CD14-positive monocyte (primary cell): Measurements from ENCODE around the gene WDR82. TPM values are rescaled to one million over a fixed set of nuclear protein-coding genes. Genes with fewer than 3 reads are reported as not detected.

ENCODE experiments used
- DNase-seq, 3 donors: peaks; one replicate each; pipeline ENCODE4 v3.0.0-alpha.2; 2011 to 2022
- H2AFZ ChIP-seq: 2 replicates; pipeline ENCODE4 v1.6.0; 2012; ENCODE audit warnings: mild to moderate bottlenecking, low read depth, low read length, inconsistent platforms; ENCODE audit not compliant: insufficient read depth, poor library complexity, severe bottlenecking
- H3K27ac ChIP-seq, 2 donors: 1 replicate in 1 of 2; 2 replicates in 1 of 2; pipeline ENCODE4 v1.5.1; 2012 to 2013; ENCODE audit warnings: low read length in 2 of 2, control low read depth in 1 of 2, inconsistent platforms in 1 of 2, low read depth in 1 of 2, mild to moderate bottlenecking in 1 of 2
- H3K27me3 ChIP-seq, 2 donors: one replicate each; pipeline versions ENCODE4 v1.6.0 to v1.6.1; 2011 to 2013; ENCODE audit warnings: low read length in 2 of 2; ENCODE audit not compliant: control insufficient read depth in 2 of 2, insufficient read depth in 2 of 2
- H3K36me3 ChIP-seq, 2 donors: replicated peaks in 1 of 2; 1 replicate in 1 of 2; 2 replicates in 1 of 2; pipeline versions ENCODE4 v1.5.1 to v1.6.1; 2012 to 2013; ENCODE audit warnings: low read length in 2 of 2, control low read depth in 1 of 2, inconsistent platforms in 1 of 2, mild to moderate bottlenecking in 1 of 2; ENCODE audit not compliant: insufficient read depth in 2 of 2, control insufficient read depth in 1 of 2
- H3K4me1 ChIP-seq, 2 donors: 1 replicate in 1 of 2; 2 replicates in 1 of 2; pipeline versions ENCODE4 v1.5.1 to v1.6.1; 2012 to 2013; ENCODE audit warnings: low read length in 2 of 2, control low read depth in 1 of 2, inconsistent platforms in 1 of 2, mild to moderate bottlenecking in 1 of 2, moderate library complexity in 1 of 2; ENCODE audit not compliant: insufficient read depth in 2 of 2, control insufficient read depth in 1 of 2
- H3K4me2 ChIP-seq: replicated peaks from 2 replicates; pipeline ENCODE3; 2012; ENCODE audit warnings: low read length, moderate library complexity, mild to moderate bottlenecking; ENCODE audit not compliant: poor library complexity, severe bottlenecking; ENCODE audit errors: extremely low read depth
- H3K4me3 ChIP-seq, 3 experiments: fragments of 200-600 bp in 1 of 3; sonication (generic) in 1 of 3; replicated peaks in 1 of 3; 1 replicate in 2 of 3; 2 replicates in 1 of 3; pipeline ENCODE4 v1.5.1; 2011 to 2013; ENCODE audit warnings: low read length in 3 of 3, mild to moderate bottlenecking in 3 of 3, control low read depth in 2 of 3, low read depth in 2 of 3, inconsistent platforms in 1 of 3, moderate library complexity in 1 of 3
- H3K79me2 ChIP-seq: 2 replicates; pipeline ENCODE4 v1.6.0; 2012; ENCODE audit warnings: mild to moderate bottlenecking, control low read depth, inconsistent platforms, low read length, moderate library complexity; ENCODE audit not compliant: insufficient read depth
- H3K9ac ChIP-seq: 2 replicates; pipeline ENCODE4 v1.6.0; 2017; ENCODE audit warnings: low read length, mild to moderate bottlenecking; ENCODE audit not compliant: insufficient read depth, poor library complexity, severe bottlenecking
- H3K9me3 ChIP-seq, 2 donors: replicated peaks in 1 of 2; 1 replicate in 1 of 2; 2 replicates in 1 of 2; pipeline versions ENCODE4 v1.5.1 to v1.6.1; 2012 to 2013; ENCODE audit warnings: low read length in 2 of 2, control low read depth in 1 of 2; ENCODE audit not compliant: control insufficient read depth in 1 of 2, insufficient read depth in 1 of 2
- H4K20me1 ChIP-seq: 2 replicates; pipeline ENCODE4 v1.6.0; 2012; ENCODE audit warnings: mild to moderate bottlenecking, low read length, control low read depth, moderate library complexity; ENCODE audit not compliant: insufficient read depth
- H3K27ac Mint-ChIP-seq, 7 donors: one replicate each; pipeline ENCODE4 v1.8.0; 2020; ENCODE audit warnings: mild to moderate bottlenecking in 7 of 7, mixed read lengths in 7 of 7, moderate library complexity in 6 of 7, inconsistent platforms in 2 of 7
- H3K27me3 Mint-ChIP-seq, 3 donors: one replicate each; pipeline ENCODE4 v1.8.0; 2021 to 2022; ENCODE audit warnings: low read depth in 3 of 3, mild to moderate bottlenecking in 3 of 3, mixed read lengths in 3 of 3, moderate library complexity in 3 of 3, inconsistent platforms in 1 of 3
- H3K36me3 Mint-ChIP-seq, 2 donors: one replicate each; pipeline ENCODE4 v1.8.0; 2020; ENCODE audit warnings: mixed read lengths in 2 of 2, inconsistent platforms in 1 of 2, mild to moderate bottlenecking in 1 of 2
- H3K4me1 Mint-ChIP-seq: one replicate; pipeline ENCODE4 v1.8.0; 2020; ENCODE audit warnings: mild to moderate bottlenecking, mixed read lengths
- H3K4me3 Mint-ChIP-seq, 2 donors: one replicate each; pipeline ENCODE4 v1.8.0; 2020; ENCODE audit warnings: mild to moderate bottlenecking in 2 of 2, mixed read lengths in 2 of 2, moderate library complexity in 1 of 2
- H3K9me3 Mint-ChIP-seq, 7 donors: one replicate each; pipeline ENCODE4 v1.8.0; 2020 to 2022; ENCODE audit warnings: mixed read lengths in 7 of 7, mild to moderate bottlenecking in 6 of 7, moderate library complexity in 6 of 7, inconsistent platforms in 2 of 7
- CTCF ChIP-seq: fragments of 200-600 bp; IDR thresholded peaks from one replicate; pipeline ENCODE4 v1.8.0; 2022; ENCODE audit warnings: antibody characterized with exemption, mild to moderate bottlenecking
- WGBS: methylation state at CpG from one replicate; pipeline ENCODE4 v1.1.5; 2013; ENCODE audit warnings: missing lambda C conversion rate; ENCODE audit not compliant: insufficient coverage; 5-methylcytosine and 5-hydroxymethylcytosine counted together
- intact Hi-C, 2 donors: fragments of 100-400 bp; cut with micrococcal nuclease; formaldehyde crosslinking; loops; one replicate each; pipeline versions ENCODE4 v1.15.0 to v1.15.1; 2023
- polyA plus RNA-seq, 3 donors: library from polyadenylated mRNA; depleted of rRNA in 1 of 3; unstranded in 2 of 3; stranded (reverse) in 1 of 3; fragments of 300-500 nt in 2 of 3; fragments of >200 nt in 1 of 3; fragmentation: Illumina TruSeq in 2 of 3; gene quantifications; 1 replicate in 2 of 3; 2 replicates in 1 of 3; pipeline ENCODE4 v1.2.3, GENCODE V29; 2012 to 2021

The WDR82 gene
- polyA plus RNA-seq, 3 donors: 27.3 to 33.4 (median 32.3) TPM

- Histone ChIP-seq H3K27me3 (no peaks in the 10 kb centered on the region), H3K36me3 (peaks cover 73 to 84% of the 10 kb centered on the region in 2 donors), H3K79me2 (peaks cover 64% of the 10 kb centered on the region), H3K4me1 (peaks cover 24 to 55% of the 10 kb centered on the region in 2 donors), H3K9ac (no peak overlapping the region), H2AFZ (no peak overlapping the region), H3K4me3 (no peak overlapping the region), H3K9me3 (no peaks in the 10 kb centered on the region), H3K27ac (peak overlapping the region in 1 of 2 donors; percentile 1), H3K4me2 (no peak overlapping the region), H4K20me1 (peaks cover 99% of the 10 kb centered on the region)
- H3K36me3 Mint-ChIP-seq: peaks cover 69 to 86% of the 10 kb centered on the region in 2 donors
- H3K27ac Mint-ChIP-seq: peak overlapping the region in 4 of 7 donors; percentile 40 to 77 (median 44)
- H3K9me3 Mint-ChIP-seq: no peaks in the 10 kb centered on the region
- TF ChIP-seq CTCF: peak; percentile 34
- H3K27me3 Mint-ChIP-seq: no peaks in the 10 kb centered on the region
- DNase-seq: no peak
- H3K4me1 Mint-ChIP-seq: peaks cover 37% of the 10 kb centered on the region
- 88% methylated on average over 20 of the region's 28 CpGs for WGBS
- no peak overlapping the region for H3K4me3 Mint-ChIP-seq
- intact Hi-C loops: no loop called here
Observed at GRCh38 chr3:52232279-52233107, 46.0 kb downstream of the WDR82 start.

GRCh38 chr3:52231502-52232278 is 46.8 kb downstream of the WDR82 start:
- no peaks in the 10 kb centered on the region for H3K27me3 ChIP-seq
- Mint-ChIP-seq H3K36me3 (peaks cover 74 to 90% of the 10 kb centered on the region in 2 donors), H3K27me3 (no peaks in the 10 kb centered on the region), H3K9me3 (no peaks in the 10 kb centered on the region), H3K4me1 (peaks cover 34% of the 10 kb centered on the region), H3K4me3 (peak overlapping the region in 1 of 2 donors; percentile 53), H3K27ac (peak overlapping the region in 6 of 7 donors; percentile 69 to 91 (median 74))
- TF ChIP-seq CTCF: peak; percentile 98
- H3K4me1 ChIP-seq: peaks cover 16 to 47% of the 10 kb centered on the region in 2 donors
- peaks cover 99% of the 10 kb centered on the region for H4K20me1 ChIP-seq
- H3K27ac ChIP-seq: peak overlapping the region in 1 of 2 donors; percentile 36
- H3K9ac ChIP-seq: no peak overlapping the region
- no peak overlapping the region for H3K4me3 ChIP-seq
- no peak overlapping the region for H2AFZ ChIP-seq
- H3K36me3 ChIP-seq: peaks cover 76 to 90% of the 10 kb centered on the region in 2 donors
- H3K4me2 ChIP-seq: no peak overlapping the region
- H3K9me3 ChIP-seq: no peaks in the 10 kb centered on the region
- DNase-seq: peak; percentile 75 to 80 (median 79)
- intact Hi-C loops: loop anchor here (2.0 kb wide), 2 partner anchors 107 to 109 kb away; no protein-coding TSS in a partner anchor
- peaks cover 56% of the 10 kb centered on the region for H3K79me2 ChIP-seq
- WGBS: 62% methylated on average over 26 of the region's 34 CpGs
